ENCODE measurements around the gene KIRREL1.

The KIRREL1 gene

GRCh38 chr1:158058237-158058985 lies 65.0 kb downstream of the KIRREL1 start:
- no peak for TF ChIP-seq TAF1 (IDR thresholded peaks at IDR 0.05; ENCODE audit: borderline replicate concordance, insufficient read depth, low read length)
- TF ChIP-seq FOXP2 (optimal IDR thresholded peaks at IDR 0.05; ENCODE audit: borderline replicate concordance, extremely low read depth, extremely low read length, insufficient read depth), result no peak
- TF ChIP-seq SIN3A (IDR thresholded peaks at IDR 0.05; ENCODE audit: borderline replicate concordance, insufficient read depth, low read length), result no peak
- no peak for TF ChIP-seq POLR2AphosphoS5 (IDR thresholded peaks at IDR 0.05; ENCODE audit: low read depth, low read length)
- TF ChIP-seq, protein P1, sequence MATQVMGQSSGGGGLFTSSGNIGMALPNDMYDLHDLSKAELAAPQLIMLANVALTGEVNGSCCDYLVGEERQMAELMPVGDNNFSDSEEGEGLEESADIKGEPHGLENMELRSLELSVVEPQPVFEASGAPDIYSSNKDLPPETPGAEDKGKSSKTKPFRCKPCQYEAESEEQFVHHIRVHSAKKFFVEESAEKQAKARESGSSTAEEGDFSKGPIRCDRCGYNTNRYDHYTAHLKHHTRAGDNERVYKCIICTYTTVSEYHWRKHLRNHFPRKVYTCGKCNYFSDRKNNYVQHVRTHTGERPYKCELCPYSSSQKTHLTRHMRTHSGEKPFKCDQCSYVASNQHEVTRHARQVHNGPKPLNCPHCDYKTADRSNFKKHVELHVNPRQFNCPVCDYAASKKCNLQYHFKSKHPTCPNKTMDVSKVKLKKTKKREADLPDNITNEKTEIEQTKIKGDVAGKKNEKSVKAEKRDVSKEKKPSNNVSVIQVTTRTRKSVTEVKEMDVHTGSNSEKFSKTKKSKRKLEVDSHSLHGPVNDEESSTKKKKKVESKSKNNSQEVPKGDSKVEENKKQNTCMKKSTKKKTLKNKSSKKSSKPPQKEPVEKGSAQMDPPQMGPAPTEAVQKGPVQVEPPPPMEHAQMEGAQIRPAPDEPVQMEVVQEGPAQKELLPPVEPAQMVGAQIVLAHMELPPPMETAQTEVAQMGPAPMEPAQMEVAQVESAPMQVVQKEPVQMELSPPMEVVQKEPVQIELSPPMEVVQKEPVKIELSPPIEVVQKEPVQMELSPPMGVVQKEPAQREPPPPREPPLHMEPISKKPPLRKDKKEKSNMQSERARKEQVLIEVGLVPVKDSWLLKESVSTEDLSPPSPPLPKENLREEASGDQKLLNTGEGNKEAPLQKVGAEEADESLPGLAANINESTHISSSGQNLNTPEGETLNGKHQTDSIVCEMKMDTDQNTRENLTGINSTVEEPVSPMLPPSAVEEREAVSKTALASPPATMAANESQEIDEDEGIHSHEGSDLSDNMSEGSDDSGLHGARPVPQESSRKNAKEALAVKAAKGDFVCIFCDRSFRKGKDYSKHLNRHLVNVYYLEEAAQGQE (IDR thresholded peaks at IDR 0.05; ENCODE audit: insufficient read depth in 1 of 2, low read depth in 2 of 2, low read length in 2 of 2), result no peak

DNA sequence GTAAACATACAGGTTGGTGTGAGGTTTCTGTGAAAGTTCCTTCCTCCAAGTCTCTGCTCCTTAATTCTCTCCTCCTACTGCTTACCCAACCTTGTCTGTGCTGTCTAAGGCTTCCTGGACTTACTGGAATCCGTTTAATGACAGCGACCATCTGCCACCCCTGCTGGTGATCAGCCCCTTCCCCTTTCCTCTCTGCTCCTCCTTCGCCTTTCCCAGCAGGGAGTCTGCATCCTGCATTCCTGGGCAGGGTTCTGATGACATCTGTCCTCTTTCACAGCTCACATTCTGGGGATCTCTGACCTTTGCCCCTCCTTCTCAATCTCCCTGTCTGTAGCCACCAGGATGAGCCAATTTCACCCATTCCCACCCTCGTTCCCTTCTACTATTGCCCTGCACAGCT lies 66.5 kb downstream of the KIRREL1 start:
- no peak for TF ChIP-seq POLR2AphosphoS5 (IDR thresholded peaks at IDR 0.05; ENCODE audit: low read depth, low read length)
- no peak for TF ChIP-seq FOXP2 (optimal IDR thresholded peaks at IDR 0.05; ENCODE audit: borderline replicate concordance, extremely low read depth, extremely low read length, insufficient read depth)
- no peak for TF ChIP-seq SIN3A (IDR thresholded peaks at IDR 0.05; ENCODE audit: borderline replicate concordance, insufficient read depth, low read length)
- TF ChIP-seq TAF1 (IDR thresholded peaks at IDR 0.05; ENCODE audit: borderline replicate concordance, insufficient read depth, low read length), result no peak
- TF ChIP-seq, protein P1 (IDR thresholded peaks at IDR 0.05; ENCODE audit: insufficient read depth in 1 of 2, low read depth in 2 of 2, low read length in 2 of 2), result no peak

GRCh38 chr1:158062174-158062573 lies 68.7 kb downstream of the KIRREL1 start:
- no peak for TF ChIP-seq SIN3A (IDR thresholded peaks at IDR 0.05; ENCODE audit: borderline replicate concordance, insufficient read depth, low read length)

DNA sequence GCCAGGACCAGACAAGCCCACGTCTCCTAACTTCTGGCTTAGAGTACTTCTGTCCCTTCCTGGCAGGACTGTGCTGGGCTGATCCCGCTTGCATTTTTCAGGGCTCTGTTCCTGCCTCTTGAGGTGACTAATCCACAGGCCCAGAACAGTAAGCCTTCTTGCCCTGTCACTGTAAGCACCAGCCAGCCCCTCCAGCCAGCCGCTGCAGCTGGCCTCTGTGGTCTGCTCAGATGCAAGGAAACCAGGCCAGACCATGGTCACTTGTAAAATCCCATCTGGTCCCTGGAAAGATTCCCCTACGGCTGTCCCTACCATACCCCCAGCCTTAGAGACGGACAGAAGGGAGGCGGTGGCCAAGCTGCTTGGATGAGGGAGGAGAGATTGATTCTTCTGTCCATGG lies 74.2 kb downstream of the KIRREL1 start:
- TF ChIP-seq, protein P1 (IDR thresholded peaks at IDR 0.05; ENCODE audit: insufficient read depth in 1 of 2, low read depth in 2 of 2, low read length in 2 of 2), result no peak
- no peak for TF ChIP-seq FOXP2 (optimal IDR thresholded peaks at IDR 0.05; ENCODE audit: borderline replicate concordance, extremely low read depth, extremely low read length, insufficient read depth)
- no peak for TF ChIP-seq POLR2AphosphoS5 (IDR thresholded peaks at IDR 0.05; ENCODE audit: low read depth, low read length)
- TF ChIP-seq SIN3A (IDR thresholded peaks at IDR 0.05; ENCODE audit: borderline replicate concordance, insufficient read depth, low read length), result no peak
- no peak for TF ChIP-seq TAF1 (IDR thresholded peaks at IDR 0.05; ENCODE audit: borderline replicate concordance, insufficient read depth, low read length)

DNA sequence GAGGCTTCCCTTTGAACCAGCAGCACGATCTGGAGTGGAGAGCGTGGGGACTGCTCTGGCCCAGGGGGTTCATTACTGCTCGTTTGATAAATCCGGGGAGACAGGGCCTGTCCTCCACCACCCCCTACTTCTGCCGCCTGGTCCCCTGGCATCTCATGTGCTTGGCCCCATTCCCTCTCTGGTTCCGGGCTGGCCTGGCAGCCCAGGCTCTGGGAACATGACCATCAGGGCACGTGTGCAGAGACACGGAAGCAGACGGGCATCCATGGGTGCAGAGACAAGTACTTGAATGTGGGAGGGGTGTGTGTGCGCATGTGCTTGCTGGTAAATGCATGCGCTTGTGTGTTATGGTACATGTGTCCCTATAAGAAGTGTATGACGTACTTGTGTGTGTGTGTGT lies 75.5 kb downstream of the KIRREL1 start:
- no peak for TF ChIP-seq SIN3A (IDR thresholded peaks at IDR 0.05; ENCODE audit: borderline replicate concordance, insufficient read depth, low read length)
- TF ChIP-seq POLR2AphosphoS5 (IDR thresholded peaks at IDR 0.05; ENCODE audit: low read depth, low read length), result no peak
- no peak for TF ChIP-seq TAF1 (IDR thresholded peaks at IDR 0.05; ENCODE audit: borderline replicate concordance, insufficient read depth, low read length)
- TF ChIP-seq, protein P1 (IDR thresholded peaks at IDR 0.05; ENCODE audit: insufficient read depth in 1 of 2, low read depth in 2 of 2, low read length in 2 of 2), result no peak
- TF ChIP-seq FOXP2 (optimal IDR thresholded peaks at IDR 0.05; ENCODE audit: borderline replicate concordance, extremely low read depth, extremely low read length, insufficient read depth), result no peak
